ENCODE data around the gene LSM11.
A peak's percentile ranks its signal among the peaks of the same experiment; 100 is the strongest.

The LSM11 gene

DNA sequence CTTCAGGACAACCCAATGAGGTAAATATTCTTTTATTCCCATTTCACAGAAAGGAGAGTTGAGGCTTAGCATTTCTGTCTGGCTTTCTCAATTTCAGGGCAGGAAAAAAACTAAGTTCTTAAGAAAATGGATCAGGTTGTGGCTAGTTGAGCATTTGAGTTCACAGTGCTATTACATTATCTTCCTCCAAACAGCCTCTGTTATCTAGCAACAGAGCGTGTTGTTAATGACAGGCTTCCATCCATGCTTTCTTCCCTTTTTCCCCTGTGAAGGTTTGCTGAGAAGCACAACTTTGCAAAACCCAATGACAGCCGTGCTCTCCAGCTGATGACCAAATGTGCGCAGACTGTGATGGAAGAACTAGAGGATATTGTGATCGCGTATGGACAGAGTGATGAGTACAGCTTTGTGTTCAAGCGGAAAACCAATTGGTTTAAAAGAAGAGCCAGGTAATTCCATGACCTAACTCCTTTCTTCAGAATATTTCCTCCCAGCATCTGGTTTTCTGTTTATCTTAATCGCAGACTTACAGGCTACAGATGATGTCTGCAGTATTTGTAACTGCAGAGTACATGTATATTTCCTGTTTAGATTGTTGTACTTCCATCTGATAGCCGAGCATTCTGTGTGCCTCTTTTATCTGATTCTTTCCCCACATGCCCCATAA, 10.8 kb upstream of the LSM11 start:
- no peak for DNase-seq (ENCODE audit: low read depth in 3 of 3)

DNA sequence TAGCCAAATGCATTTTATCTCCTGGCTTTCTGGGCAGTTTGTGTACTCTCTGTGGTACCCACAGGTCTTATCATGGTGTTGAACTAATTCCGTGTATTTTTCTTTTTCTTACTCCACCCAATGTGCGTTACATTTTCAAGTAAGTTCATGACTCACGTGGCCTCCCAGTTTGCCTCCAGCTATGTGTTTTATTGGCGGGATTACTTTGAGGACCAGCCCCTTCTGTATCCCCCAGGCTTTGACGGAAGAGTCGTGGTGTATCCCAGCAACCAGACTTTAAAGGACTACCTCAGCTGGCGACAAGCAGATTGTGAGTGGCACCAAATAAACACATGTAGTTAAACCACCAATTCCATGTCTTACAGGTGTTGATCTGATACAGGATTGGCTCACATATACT, 9.1 kb upstream of the LSM11 start:
- DNase-seq (ENCODE audit: low read depth in 3 of 3), result no peak

DNA sequence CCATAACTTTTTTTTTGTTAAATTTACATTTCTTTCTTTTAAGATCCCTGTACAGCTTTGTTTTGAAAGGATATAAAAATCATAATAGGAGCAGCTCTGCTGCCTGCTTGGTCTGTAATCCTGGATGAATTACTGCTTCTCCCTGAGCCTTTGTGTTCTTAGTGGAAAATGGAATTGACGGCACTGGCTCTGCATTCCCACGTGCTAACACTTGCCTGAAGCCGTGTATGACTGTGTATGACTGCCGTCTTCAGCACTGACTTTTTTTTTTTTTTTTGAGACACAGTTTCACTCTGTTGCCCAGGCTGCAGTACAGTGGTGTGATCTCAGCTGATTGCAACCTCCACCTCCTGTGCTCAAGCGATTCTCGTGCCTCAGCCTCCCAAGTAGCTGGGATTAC, 7.5 kb upstream of the LSM11 start:
- DNase-seq (ENCODE audit: low read depth in 3 of 3), result no peak

DNA sequence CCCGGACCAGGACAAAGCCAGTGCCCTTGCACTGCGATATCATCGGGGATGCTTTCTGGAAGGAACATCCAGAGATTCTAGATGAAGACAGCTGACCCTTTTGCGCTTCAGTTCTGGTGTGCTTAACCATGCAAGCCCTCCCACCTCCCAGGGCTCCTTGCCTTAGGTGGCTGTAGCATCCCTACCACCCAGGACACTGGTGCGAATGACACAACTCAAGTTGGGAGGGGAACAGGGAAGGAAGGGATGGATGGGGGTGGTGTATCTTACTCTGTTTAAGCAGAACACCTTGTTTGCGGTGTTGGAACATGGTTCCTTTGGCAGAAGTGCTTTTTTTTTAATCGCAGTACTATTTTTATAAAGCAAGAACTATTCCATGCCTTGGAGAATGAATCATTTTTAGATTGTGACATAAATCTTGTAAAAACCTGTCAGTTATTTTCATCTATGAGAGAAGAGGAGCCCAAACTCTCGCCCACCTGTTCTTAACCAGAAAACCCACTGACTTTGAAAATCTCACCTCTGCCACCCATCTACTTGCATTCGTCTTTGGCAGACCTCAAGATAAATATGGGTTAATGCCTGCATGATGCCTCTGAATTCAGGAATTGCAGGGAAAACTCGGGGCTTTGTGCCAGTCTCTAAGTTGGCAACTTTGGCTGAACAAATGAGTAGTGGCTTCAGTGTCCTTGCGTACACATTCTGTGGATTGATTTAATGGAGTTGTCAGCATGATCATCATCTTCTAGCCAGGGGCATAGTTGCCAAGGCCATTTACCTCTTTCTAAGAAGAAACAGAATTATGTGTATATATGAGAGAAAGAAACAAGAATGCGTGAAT, 3.9 kb upstream of the LSM11 start:
- DNase-seq (ENCODE audit: low read depth in 3 of 3), result no peak

DNA sequence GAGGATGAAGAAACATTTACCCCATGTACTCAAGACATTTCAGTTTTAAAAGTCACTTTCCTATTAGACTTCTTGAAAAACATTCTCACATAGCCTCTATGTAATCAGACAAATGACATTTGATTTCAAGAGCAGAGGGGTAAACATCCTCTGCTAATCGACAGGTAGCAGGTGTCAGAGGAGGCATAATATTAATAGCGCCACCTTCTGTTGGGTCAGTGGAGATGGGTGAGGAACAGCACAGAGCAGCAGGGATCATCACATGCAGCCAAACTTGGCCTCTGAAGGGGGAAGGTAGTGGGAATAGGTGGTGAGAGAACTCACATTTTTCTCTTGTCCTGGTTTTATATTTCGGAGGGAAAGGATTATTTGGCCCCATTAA, 3.3 kb upstream of the LSM11 start:
- DNase-seq (ENCODE audit: low read depth in 3 of 3), result no peak

DNA sequence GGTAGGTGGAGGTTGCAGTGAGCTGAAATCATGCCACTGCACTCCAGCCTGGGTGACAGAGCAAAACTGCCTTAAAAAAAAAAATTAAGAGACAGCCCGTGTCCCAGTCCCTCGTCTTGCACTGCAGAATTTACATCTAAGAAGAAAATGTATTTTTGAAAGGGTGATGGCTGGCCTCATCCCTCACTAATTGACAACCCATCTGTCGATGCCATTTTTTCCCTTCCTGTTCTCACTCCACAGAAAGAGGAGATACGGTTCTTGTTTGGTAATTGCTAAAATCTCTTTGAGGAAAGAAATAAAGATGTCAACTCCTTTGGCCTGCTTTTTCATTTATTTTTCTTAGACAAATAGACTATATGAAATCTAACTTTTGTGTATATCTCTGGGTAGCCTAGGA, 2.4 kb upstream of the LSM11 start:
- DNase-seq (ENCODE audit: low read depth in 3 of 3), result no peak

DNA sequence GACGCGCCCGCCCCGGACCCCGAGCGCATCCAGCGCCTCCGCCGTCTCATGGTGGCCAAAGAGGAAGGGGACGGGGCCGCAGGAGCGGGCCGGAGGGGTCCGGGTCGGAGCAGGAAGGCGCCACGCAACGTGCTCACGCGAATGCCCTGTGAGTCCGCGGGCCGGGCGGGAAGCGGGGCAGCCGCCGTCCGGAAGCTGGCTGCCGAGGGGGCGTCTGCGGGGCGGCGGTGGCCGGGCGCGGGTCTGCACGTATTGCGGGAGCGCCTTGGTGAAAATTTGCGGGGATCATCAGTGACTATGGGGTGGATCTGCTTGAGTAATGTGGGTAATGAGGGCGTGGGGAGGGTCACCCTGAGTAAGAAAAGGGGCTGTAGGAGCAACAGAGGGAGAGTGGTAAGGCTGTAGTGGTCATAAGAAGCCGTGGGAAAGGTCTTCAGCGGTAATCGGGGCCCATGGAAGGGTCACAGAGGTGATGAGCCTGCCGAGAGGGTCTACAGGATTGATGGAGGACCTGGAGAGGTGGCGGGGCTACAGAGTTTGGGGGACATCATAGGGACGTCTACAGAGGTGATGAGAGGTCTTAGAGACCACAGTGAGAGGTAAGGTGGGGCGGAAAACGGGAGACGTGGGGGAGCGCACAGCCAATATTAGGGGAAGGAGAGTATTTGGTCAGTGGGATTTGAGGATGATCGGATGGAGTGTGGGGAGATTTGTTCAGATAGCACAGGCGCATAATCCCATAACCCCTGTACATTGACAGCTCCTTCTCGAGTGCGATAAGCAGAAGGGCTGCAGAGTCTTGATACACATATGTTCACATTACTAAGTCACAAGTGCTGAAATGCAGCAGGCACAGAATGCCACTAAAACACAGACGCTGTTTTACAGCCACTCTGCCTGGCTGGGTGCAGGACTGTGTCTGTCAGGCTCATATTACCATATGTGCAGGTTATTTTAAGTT, 819 bp downstream of the LSM11 start:
- DNase-seq (ENCODE audit: low read depth in 3 of 3), result peak in 1 of 3 experiments; percentile 3

DNA sequence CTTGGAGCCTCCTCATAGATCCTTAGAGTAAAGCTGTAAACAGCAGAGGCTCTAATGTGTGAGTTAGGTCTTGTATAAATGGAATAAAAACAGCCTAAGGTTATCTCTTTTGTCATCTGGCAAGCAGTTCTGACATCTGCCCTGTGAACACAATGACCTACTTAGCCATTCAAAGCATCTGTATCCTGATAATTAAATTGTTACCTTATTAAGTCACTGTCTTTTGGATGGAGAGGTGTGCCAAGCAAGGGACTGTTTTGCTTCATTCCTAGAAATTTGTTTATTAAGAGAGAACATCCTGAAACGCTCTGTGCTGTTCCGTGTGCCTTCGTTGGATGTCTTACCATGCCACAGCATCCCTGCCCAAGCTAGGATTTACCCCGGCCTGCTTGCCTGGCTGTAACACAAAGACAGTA, 1.5 kb downstream of the LSM11 start:
- DNase-seq (ENCODE audit: low read depth in 3 of 3), result no peak

DNA sequence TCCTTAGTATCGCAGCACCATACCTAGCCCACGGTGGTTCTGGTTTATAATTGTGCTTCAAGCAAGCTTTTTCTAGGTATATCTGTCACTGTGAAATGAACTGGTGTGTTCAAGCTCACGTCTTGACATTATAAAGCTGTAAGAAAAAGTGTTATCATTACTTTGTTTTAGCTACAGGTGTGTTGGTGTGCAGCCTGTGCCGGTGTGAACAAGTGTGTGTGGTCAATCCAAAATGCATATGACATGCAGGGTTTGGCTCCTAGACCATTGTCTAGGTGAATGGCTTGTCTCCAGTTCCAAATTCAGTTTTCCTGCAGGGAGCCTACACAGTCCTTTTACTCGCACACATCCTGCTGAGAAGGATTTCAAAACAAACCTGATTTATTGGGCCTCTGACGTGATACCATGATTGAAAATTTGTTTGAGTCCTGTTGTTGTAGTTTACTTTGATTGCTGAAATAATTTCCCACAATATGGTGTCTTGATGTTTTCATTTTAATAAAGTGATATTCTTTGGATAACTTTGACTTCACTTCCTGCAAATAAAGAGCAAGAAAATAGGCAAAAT, 3.7 kb downstream of the LSM11 start:
- DNase-seq (ENCODE audit: low read depth in 3 of 3), result no peak

DNA sequence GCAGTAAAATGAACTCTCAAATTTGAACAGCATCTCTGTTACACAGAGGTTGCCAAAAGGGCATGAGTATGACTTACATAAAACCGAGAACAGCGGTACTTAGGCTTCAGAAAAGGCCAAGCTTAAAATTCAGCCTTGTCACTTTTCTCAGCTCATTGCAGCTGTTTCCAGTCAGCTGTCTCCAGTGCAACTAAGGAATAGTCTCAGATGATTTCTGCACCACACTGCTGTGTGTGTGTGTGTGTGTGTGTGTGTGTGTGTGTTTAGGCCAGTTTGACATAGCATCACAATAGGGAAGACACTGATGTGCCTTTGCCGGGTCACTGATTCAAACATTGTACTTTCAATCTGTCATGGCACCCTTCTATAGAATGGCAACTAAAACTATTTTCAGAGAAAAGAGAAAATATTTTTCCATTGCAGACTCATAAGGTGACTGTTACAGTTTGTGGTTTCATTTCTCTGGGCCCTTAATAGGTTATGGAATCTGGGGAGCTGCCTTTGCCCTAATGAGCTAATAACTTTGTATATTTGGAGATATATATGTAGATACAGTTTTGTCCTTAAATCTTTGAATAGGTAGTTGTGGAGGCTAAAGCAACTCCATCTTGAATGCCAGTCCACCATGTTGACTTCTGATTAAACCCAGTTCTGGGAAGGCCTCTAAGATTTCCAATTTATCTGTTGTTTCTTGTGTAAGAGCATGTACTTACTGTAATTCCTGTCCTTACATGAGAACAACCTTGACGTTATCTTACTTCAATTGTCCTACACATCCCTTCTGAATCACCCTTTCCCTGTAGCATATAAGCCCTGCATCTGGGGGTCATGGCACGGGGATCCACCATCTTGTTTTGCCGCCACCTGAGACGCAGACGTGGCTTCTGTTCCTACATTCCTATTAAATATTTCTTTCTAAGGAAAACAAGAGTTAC, 4.5 kb downstream of the LSM11 start:
- DNase-seq (ENCODE audit: low read depth in 3 of 3), result no peak

DNA sequence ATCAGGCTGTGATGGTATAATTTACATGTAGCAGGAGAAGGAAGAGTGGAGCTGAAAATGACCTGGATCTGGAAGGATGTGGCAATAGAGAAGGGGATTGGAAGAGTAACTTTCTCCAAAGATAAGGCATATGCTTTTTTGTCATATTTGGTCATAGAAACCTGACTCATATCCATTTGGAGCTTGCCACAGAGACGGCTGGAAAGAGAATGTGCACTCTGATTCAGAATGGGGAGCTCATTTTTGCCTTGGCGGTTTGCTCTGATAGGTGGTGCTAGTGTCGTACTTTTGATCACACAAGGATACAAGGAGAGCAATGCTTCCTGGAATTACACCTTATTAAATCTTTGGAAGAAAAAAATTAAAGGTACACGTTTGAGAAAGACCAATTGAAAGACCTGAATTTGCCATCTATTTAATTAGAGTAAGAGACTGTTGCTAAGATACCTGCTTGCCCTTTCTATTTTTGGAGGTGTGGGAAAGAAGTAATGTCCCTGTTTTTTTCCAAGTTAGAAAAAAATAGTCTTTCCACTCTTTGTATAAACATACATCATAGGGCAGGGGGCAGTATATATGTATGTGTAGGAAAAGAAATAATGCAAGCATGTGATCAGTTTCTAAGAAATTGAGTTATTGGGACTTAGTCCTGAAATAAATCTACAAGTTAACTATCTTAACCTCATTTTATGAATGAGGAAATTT, 5.4 kb downstream of the LSM11 start:
- no peak for DNase-seq (ENCODE audit: low read depth in 3 of 3)

DNA sequence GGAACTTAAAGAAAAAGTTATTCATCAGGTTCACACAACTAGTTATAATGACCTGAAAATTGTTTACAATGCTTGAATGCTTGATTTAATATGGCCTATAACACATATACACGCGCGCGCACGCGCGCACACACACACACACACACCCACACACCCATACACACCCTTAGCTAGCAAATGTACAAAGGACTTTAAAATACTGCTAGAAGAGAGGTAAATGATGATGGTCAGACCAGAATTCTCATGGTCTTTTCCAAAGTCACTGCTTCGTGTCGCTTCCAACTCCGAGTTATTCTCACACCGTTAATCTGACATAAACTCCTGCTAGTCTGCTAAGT, 5.9 kb downstream of the LSM11 start:
- DNase-seq (ENCODE audit: low read depth in 3 of 3), result no peak

DNA sequence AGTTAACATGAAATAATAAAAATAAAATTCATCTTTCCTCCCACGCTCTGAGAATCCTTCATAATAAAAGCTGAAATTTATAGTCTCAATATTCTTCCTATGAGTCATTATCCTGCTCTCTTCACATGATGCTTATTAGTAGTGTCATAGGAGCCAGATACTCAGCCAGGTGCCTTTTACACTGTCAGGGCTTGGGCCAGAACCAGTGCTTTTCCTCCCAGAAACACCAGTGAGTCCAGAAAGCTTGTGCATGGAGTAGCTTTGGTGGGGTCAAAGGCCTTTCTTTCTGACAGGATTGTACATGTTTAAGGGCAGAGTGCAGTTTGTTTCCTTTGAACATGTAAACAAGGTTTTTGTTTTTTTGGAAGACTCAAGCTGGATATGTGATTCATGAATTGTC, 6.8 kb downstream of the LSM11 start:
- no peak for DNase-seq (ENCODE audit: low read depth in 3 of 3)

DNA sequence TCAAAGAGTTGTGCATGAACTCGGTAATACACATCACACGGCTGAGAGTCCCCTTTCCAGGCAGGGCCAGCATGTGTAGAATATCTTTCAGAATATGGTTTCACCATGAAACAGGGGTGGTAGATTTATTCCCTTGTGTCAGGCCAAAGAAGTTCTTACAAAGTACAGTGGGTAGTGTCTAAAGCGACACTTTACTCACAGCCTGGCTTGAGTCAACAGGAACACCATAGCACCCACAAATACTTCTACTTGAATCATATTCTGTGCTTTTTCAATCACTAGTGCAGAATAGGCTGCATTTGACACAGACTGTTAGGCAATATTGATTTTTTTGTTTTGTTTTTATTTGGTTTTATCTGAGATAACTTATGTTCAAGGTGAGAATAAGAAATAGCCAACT, 12.6 kb downstream of the LSM11 start:
- no peak for DNase-seq (ENCODE audit: low read depth in 3 of 3)

DNA sequence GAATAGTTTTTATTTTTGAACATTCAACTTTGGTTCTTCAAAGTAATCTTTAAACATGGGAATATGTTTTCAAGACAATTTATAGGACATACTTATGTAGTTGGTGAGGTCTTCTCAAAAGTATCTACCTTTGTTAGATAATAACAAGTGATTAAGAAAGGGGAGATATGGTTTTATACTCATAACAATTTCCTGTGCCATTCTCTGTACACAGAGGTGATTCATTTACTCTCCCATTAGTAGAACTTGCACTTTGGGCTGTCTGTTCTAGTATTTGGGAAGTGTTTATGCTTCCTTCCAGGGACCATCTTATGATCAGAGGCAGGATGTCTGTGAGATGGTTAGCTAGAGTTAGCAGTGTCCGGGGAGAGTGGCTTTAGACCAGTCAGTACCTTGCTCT, 15.2 kb downstream of the LSM11 start:
- no peak for DNase-seq (ENCODE audit: low read depth in 3 of 3)

DNA sequence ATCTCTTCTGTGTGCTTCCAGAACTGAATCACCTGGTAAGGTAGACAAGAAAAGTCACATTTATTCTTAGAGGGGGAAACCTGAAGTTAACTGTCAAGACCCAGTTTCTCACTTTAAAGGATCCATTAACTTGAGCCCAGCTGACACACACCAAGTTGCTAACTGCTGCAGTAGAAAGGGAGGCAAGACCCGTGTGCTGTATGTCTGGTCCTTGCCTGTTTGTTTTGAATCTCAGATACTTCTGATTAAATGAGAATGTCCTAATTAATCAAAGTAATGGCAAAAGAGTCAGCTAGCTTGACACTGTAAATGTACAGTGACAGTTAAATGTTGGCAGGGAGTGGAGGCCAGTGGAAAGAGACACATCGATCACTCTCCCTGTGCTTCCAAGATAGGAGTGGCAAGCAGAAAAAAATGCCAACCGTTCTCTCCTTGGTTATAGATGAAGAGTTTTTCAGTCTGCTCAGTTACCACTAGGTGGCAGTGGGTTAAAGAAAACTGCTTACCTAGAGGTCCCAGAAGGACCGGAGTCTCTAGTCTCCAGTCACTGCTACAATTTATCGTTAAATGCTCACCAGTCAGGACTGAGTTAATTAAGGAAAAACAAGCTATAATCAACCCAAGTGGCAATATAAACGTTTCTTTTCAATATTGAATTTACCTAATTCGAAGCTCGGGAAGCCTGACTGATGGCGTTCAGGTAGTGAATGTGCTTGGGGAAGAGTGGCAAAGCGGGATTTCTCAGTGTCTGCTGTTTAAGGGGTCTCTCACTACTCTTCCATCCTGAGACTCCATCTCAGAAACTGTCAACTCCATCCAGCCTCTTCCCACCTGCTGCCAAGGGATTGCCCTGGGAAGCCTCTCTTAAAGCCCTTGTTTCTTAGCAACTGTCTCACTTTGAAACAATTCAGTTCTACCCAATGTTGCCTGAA, 18.4 kb downstream of the LSM11 start:
- no peak for DNase-seq (ENCODE audit: low read depth in 3 of 3)

DNA sequence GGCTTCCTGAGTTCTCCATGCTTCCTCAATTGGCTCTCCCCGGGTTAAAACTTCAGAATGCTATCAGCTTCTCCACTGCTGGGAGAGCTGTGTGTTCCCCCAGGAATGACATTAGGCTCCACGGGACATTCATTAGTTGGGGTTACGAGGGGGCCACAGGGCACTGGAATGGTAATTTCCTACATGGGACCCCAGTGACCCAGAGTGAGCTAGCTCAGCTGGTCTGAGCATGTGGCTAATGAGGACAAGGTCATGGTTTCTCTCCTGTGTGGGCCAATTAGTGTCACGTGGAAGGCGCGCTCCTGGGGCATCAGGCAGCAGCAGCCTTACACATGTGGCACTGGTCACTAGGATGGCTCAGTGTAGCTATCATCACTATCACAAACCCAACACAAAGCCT, 21.0 kb downstream of the LSM11 start:
- DNase-seq (ENCODE audit: low read depth in 3 of 3), result no peak

DNA sequence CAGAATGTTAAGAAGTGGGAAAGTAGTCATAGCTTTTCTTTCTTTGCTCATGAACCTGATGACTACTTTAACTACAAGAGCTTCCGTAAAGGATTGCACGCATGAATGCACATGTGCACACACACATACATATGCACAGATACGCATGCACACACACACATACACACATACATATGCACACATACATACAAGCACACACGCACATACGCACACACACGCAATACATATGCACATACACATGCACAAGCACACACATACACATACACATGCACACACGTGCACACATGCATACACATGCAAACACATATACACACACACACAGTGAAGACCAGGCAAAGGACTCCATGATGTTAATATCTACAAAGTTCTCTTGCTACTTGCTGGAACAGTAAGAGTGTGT, 22.9 kb downstream of the LSM11 start:
- no peak for DNase-seq (ENCODE audit: low read depth in 3 of 3)

DNA sequence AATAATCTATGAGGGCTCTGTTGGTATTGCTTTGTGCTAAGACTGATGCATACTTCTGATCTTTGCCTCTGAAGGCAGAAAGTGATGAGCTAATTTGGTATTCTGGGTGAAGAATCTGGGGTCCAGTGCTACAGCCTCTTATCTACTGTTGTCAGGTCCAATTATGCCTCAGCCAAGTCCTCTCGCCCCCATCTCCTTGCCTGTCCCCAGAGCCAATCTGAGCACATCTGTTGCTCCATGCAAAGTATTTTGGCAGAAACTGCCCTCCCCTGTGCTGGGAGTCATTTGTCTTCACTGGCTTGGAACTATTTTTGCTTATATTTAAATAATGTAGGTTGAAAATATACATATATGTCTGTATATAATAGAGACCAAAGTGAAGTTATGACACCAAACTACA, 23.4 kb downstream of the LSM11 start:
- no peak for DNase-seq (ENCODE audit: low read depth in 3 of 3)

Measured in stimulated activated CD4-positive, alpha-beta T cell treated with anti-CD3 and anti-CD28 coated beads, TNF-alpha, amount 100 ng/mL, for 4 hours (primary cell).